GM15510 (cell line): ENCODE data around the gene CHID1.
A peak's percentile ranks its signal among the peaks of the same experiment; 100 is the strongest.

Source experiments
- POLR2A ChIP-seq: IDR thresholded peaks from 3 replicates; pipeline ENCODE4 v1.6.1; 2011; ENCODE audit warnings: borderline replicate concordance; ENCODE audit not compliant: insufficient read length; ENCODE audit errors: extremely low read depth

CHID1 gene

GRCh38 chr11:847876-848275 is 62.7 kb downstream of the CHID1 start:
- no peak for TF ChIP-seq POLR2A

DNA sequence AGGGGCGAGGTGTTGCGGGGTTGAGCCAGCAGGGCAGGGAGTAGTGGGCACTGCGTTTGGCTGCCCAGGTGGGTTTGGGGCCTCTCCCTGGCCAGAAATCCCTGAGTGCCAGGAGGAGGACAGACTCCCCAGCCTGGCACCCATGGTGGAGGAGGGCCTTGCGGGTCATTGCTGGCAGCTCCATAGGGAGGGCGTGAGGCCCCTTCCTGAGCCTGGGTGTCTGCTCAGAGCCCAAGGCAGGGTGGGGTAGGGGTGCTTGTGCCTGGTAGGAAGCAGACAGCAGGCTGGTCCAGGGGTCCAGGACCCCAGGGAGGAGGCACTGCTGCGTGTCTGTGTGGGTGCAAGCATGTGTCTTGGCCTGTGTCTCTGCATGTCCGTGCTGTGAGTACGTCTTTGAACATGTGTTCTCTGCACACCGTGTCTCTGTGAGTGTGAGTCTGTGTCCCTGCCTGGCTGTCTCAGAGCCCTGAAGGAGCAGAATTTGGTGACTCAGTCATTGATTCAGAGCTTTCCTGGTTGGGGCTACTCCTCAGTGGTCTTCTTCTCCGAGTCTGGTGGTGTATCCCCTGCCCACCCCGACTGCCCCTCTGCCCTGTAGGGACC is 64.0 kb downstream of the CHID1 start:
- TF ChIP-seq POLR2A, result no peak

GRCh38 chr11:845872-846495 is 64.6 kb downstream of the CHID1 start:
- TF ChIP-seq POLR2A, result no peak

DNA sequence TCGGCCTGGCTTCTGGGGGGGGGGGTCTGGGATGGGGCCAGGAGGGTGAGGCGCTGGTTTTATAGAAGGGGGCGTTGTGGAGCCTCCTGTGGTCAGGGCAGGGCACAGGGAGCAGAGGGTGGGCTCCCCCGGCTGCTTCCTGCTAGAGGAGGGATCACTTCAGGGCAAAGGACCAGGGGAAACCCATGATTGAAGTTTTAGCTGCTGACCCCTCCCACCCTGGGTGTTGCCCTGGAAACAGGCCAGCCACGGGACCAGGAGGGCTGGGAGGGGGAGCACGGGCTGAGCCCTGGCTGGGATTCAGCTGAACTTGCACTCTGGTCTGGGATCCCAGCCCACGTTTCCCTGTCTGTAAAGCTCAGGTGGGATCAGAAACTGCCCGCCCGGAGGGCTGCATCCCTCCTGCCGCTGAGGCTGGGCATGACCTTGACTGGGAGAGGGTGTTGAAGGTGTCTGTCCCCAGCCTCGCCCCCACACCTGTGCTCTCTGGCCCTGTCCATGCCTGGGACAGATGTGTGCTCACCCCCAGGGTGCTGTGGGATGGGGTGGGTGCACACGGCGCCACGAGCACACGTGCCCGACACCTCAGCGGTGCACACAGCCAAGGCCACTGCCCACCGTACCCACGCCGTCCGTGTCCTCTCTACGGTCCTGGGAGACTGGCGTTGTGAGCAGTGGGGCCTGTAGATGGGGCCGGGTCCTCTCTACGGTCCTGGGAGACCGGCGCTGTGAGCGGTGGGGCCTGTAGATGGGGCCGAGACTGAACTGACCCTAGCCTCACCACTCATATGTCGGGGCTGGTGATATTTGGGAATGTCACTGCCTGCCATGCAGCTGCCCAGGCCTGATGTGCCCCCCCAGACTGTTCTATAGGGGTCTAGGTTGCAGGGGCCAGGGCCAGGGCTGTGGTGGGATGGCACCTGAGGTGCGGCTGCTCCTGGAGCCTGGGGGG is 65.6 kb downstream of the CHID1 start:
- TF ChIP-seq POLR2A, result no peak

- TF ChIP-seq POLR2A, result no peak
These were observed 66.6 kb downstream of the CHID1 start for GRCh38 chr11:843818-844692.

- TF ChIP-seq POLR2A, result no peak
These were observed 67.4 kb downstream of the CHID1 start for GRCh38 chr11:843086-843734.

GRCh38 chr11:842370-843002 is 68.1 kb downstream of the CHID1 start, which contains the start of the genes POLR2L and TSPAN4:
Gene POLR2L, minus strand, starts transcription at chr11:842529. Its CDS starts 21 bp downstream, at chr11:842508.
Gene TSPAN4, plus strand, starts transcription at chr11:842852. Its CDS starts 7,453 bp downstream, at chr11:850305.
- TF ChIP-seq POLR2A, result peak; percentile 99

GRCh38 chr11:841981-842369 is 68.6 kb downstream of the CHID1 start:
- no peak for TF ChIP-seq POLR2A

DNA sequence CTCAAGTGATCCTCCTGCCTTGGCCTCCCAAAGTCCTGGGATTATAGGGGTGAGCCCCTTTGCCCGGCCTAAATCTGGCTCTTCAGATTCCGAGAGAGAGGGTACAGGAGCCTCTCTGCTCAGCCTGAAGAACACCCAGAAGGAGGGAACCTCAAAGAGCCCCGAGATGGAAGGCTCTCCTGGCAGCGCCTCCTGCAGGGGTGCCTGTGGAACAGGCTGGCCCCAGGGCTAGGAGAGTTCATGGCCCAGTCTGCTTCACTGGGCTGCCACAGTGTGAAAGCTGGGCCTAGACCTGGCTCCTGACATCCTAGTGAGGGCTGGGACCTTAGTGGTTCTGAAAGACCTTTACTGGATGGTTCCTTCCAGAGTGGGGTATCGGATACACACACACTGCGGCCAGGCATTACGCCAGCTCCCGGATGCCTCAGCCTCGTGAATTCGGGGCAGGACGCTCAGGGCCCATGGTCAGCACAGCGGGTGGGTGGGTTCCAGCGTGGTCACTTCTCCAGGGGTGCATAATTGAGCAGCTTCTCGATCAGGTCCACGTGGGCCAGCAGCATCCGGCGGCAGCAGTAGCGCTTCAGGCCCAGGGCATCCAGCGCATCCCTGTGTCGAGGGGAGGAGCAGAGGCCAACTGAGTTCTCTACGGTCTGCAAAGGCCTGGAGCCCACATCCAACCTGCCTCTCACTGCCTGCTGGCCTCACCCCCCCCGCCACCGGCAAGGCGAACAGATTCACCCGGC is 70.6 kb downstream of the CHID1 start:
- no peak for TF ChIP-seq POLR2A

GRCh38 chr11:839280-839623 is 71.4 kb downstream of the CHID1 start:
- TF ChIP-seq POLR2A, result peak; percentile 17

DNA sequence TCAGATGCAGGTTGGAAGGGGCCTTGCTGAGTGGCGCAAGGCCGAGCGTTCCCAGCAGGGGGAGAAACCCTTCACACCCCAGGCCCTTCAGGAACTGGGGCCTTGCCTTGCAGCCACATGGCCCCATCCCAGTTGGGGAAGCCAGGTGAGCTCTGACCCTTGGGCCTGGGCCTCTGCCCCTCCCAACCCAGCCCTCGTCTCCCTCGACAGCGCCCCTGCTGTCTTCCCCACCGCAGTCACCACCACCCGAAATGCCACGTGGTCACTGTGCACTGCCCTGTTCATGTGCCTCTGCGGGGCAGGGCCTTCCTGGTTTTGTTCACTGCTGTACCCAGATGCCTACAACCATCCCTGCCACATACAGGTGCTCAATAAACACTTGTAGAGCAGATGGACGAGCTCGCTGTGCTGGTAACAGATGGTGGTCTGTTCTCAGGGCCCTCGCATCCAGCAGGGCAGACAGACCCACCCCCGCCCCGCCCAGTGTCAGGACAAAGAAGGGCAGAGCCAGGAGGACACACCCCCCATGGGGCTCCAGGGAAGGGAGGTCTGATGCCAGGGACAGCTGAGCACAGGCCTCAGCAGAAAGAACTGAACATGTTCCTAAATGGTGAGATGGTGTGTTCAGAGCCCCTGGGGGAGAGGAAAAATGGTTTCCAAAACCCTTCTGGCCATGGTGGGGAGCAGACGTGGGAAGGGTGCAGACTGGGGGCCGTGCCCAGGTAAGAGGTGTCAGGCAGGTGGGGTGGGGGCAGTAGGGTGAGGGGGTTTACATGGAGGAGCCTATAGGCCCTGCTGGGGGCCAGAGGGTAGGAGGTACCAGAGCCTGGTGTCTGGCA is 72.0 kb downstream of the CHID1 start:
- no peak for TF ChIP-seq POLR2A

DNA sequence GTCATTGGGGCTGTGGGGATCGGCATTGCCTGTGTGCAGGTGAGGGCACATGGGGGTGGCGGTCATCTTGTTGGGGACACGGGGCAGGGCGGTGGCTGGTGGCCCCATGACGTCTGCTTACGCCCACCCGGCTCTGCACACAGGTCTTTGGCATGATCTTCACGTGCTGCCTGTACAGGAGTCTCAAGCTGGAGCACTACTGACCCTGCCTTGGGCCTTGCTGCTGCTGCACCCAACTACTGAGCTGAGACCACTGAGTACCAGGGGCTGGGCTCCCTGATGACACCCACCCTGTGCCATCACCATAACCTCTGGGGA is 72.7 kb downstream of the CHID1 start:
- no peak for TF ChIP-seq POLR2A
